IPS DF 6.9 (cell line): ENCODE results near the gene RAB11FIP2.

ENCODE experiments used
- DNase-seq: peaks from one replicate; pipeline ENCODE4 v3.0.0-alpha.2; 2013; ENCODE audit warnings: low read depth, low spot score
- H3K27ac ChIP-seq: one replicate; pipeline ENCODE4 v1.5.1; 2013; ENCODE audit warnings: low read length, control low read depth
- H3K27me3 ChIP-seq: 2 replicates; pipeline ENCODE4 v1.6.1; 2013; ENCODE audit warnings: mild to moderate bottlenecking, low read length; ENCODE audit not compliant: control insufficient read depth, insufficient read depth
- H3K36me3 ChIP-seq: 2 replicates; pipeline ENCODE4 v1.6.1; 2013; ENCODE audit warnings: low read length; ENCODE audit not compliant: control insufficient read depth, insufficient read depth
- H3K4me1 ChIP-seq: 2 replicates; pipeline ENCODE4 v1.6.1; 2013; ENCODE audit warnings: low read length; ENCODE audit not compliant: control insufficient read depth, insufficient read depth
- H3K4me3 ChIP-seq: 2 replicates; pipeline ENCODE4 v1.5.1; 2013; ENCODE audit warnings: mild to moderate bottlenecking, low read length
- H3K9me3 ChIP-seq: 2 replicates; pipeline ENCODE4 v1.6.1; 2013; ENCODE audit warnings: low read length, inconsistent platforms; ENCODE audit not compliant: control insufficient read depth, insufficient read depth
- WGBS: extraction: QIAGEN DNeasy Blood & Tissue Kit; methylation state at CpG from one replicate; pipeline ENCODE4 v1.1.7; 2013; ENCODE audit warnings: mixed read lengths, missing lambda C conversion rate; ENCODE audit not compliant: insufficient read length, insufficient coverage; 5-methylcytosine and 5-hydroxymethylcytosine counted together

The RAB11FIP2 gene

DNA sequence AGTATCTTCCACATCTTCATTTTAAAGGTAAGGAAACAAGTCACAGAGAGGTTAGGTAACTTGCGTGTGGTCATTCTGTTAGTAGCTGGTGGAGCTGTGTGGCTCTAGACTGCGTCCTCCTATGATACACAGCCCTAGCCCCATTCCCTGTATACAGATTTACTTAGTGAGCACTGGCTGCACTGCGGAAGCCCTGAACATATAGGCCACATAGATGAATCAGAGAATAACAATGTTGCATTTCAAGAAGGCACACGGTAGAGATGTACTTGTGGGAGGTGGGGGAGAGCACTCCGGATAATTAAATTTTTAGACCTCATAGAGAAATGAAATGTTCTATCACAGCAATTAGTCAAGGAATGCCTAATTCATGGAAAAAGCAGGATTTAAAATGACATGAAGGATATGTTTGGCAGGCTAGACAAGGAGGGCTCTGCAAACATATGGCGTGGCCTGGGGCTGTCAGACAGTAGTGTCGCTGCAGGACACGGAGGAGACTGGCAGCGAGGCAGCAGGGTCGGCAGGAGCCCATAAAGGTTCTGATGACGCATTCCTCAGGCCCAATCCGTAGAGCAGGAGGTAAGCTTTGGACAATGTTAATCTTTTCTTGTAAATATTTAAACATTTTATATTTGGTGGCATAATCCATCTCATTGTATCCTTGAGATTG is 29.5 kb downstream of the RAB11FIP2 start:
- Histone ChIP-seq H3K36me3 (no peaks in the 10 kb centered on the region), H3K27ac (no peak overlapping the region), H3K27me3 (no peaks in the 10 kb centered on the region), H3K9me3 (no peaks in the 10 kb centered on the region), H3K4me1 (no peaks in the 10 kb centered on the region), H3K4me3 (no peak overlapping the region)
- no CpG with 5 or more reads among the region's 12 CpGs for WGBS
- DNase-seq: no peak

DNA sequence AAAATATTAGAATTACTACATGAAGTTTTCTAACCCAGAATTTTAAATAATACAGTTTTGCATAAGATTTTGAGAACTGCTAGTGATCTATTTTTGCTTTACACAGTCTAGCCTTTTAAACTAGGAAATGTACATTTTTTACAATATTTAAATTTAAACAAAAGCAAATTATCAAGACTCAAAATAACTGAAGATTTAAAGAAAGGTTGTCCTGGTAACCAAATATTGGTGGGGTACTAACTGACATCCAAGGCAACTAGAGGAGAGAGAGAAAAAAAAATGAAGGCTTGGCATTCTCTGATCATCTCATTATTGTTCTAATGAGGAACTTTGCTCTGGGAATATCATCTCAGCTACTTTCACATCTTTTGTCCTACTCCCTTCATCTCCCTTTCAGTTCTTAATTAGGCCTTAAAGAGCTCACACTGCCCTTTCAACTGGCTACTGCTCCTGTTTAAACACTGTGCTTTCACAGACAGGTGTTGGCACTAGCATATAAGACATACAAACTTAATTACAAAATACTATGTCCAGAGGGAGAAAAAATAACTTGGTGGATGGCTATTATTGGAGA is 33.7 kb downstream of the RAB11FIP2 start:
- H3K4me1 ChIP-seq: no peaks in the 10 kb centered on the region
- H3K36me3 ChIP-seq: no peaks in the 10 kb centered on the region
- no peaks in the 10 kb centered on the region for H3K27me3 ChIP-seq
- DNase-seq: no peak
- no peak overlapping the region for H3K27ac ChIP-seq
- H3K4me3 ChIP-seq: no peak overlapping the region
- no peaks in the 10 kb centered on the region for H3K9me3 ChIP-seq

- no peaks in the 10 kb centered on the region for H3K27me3 ChIP-seq
- DNase-seq: no peak
- no peak overlapping the region for H3K4me3 ChIP-seq
- no peak overlapping the region for H3K27ac ChIP-seq
- no peaks in the 10 kb centered on the region for H3K4me1 ChIP-seq
- no CpG with 5 or more reads among the region's 3 CpGs for WGBS
- no peaks in the 10 kb centered on the region for H3K36me3 ChIP-seq
- H3K9me3 ChIP-seq: no peaks in the 10 kb centered on the region
Observed at GRCh38 chr10:118007773-118008172, 39.0 kb downstream of the RAB11FIP2 start.

DNA sequence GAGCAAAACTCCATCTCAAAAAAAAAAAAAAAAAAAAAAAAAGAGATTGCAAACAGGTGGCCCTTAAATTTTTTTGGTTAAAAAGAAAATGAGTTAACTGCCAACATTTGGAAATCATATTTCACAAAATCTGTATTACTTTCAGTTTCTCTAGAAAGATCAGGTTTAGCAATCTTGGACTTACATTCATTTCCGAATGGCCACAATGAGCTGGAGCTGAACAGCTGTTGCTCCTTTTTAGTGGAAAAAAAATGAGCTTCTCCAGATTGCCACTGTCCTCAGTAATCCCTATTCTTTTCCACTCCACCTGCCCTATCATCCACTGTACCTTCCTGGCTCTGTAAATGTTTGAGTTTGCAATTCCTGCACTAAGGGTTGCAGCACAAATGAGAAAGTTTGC is 43.6 kb downstream of the RAB11FIP2 start:
- DNase-seq: no peak
- Histone ChIP-seq H3K9me3 (no peaks in the 10 kb centered on the region), H3K4me3 (no peak overlapping the region), H3K4me1 (no peaks in the 10 kb centered on the region), H3K27me3 (no peaks in the 10 kb centered on the region), H3K36me3 (no peaks in the 10 kb centered on the region), H3K27ac (no peak overlapping the region)
- no CpG with 5 or more reads among the region's 1 CpG for WGBS

GRCh38 chr10:118002581-118002980 is 44.2 kb downstream of the RAB11FIP2 start:
- no CpG with 5 or more reads among the region's 6 CpGs for WGBS
- DNase-seq: no peak
- Histone ChIP-seq H3K27me3 (no peaks in the 10 kb centered on the region), H3K36me3 (no peaks in the 10 kb centered on the region), H3K4me3 (no peak overlapping the region), H3K4me1 (no peaks in the 10 kb centered on the region), H3K27ac (no peak overlapping the region), H3K9me3 (no peaks in the 10 kb centered on the region)

GRCh38 chr10:117997673-117998072 is 49.1 kb downstream of the RAB11FIP2 start:
- no peaks in the 10 kb centered on the region for H3K36me3 ChIP-seq
- H3K27me3 ChIP-seq: no peaks in the 10 kb centered on the region
- DNase-seq: no peak
- no CpG with 5 or more reads among the region's 1 CpG for WGBS
- H3K4me1 ChIP-seq: no peaks in the 10 kb centered on the region
- no peaks in the 10 kb centered on the region for H3K9me3 ChIP-seq
- no peak overlapping the region for H3K4me3 ChIP-seq
- no peak overlapping the region for H3K27ac ChIP-seq

GRCh38 chr10:117996709-117997108 is 50.0 kb downstream of the RAB11FIP2 start:
- H3K4me1 ChIP-seq: no peaks in the 10 kb centered on the region
- H3K27me3 ChIP-seq: no peaks in the 10 kb centered on the region
- no peaks in the 10 kb centered on the region for H3K36me3 ChIP-seq
- H3K4me3 ChIP-seq: no peak overlapping the region
- no peaks in the 10 kb centered on the region for H3K9me3 ChIP-seq
- H3K27ac ChIP-seq: no peak overlapping the region
- no peak for DNase-seq
- no CpG with 5 or more reads among the region's 1 CpG for WGBS

DNA sequence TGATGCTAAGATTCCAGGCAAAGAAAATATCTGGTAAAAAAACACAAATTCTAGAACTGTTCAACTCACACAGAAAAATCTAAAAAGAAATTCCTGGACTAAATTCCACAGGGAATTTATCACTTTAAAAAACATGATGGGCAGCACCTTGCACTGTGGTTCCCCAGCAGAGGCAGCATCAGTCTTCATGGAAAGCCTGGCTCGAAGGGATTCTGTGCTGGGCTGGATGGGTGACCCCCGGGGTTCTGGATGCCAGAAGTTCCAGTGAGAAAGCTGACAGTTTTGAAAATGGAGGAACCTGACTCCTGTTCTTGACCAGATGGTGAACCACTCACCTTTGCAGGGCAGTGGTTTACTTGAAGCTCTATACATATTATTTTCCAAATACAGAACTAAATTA is 52.0 kb downstream of the RAB11FIP2 start:
- no peak overlapping the region for H3K4me3 ChIP-seq
- no peak for DNase-seq
- no peaks in the 10 kb centered on the region for H3K9me3 ChIP-seq
- H3K27me3 ChIP-seq: no peaks in the 10 kb centered on the region
- H3K36me3 ChIP-seq: no peaks in the 10 kb centered on the region
- WGBS: no CpG with 5 or more reads among the region's 2 CpGs
- H3K27ac ChIP-seq: no peak overlapping the region
- no peaks in the 10 kb centered on the region for H3K4me1 ChIP-seq

DNA sequence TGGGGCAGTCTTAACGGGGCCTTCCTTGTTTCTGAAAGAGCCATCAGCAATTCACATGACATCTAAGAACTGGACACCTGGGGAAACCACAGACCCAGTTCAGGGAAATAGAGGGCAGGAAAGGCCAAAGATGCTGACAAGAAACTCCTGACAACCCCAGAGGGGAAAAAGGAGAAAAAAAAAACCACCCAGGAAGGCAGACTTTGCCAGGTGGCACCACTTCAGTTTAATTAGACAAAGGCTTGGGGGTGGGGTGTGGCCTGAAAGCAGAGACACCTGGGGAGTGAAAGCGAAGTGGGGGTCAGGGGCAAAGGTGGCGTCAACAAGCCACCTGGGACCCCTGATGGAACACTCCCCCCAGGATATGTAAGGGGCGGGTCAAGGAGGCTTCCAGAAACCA is 53.6 kb downstream of the RAB11FIP2 start:
- WGBS: no CpG with 5 or more reads among the region's 4 CpGs
- no peak for DNase-seq
- Histone ChIP-seq H3K4me1 (no peaks in the 10 kb centered on the region), H3K4me3 (no peak overlapping the region), H3K9me3 (no peaks in the 10 kb centered on the region), H3K27ac (no peak overlapping the region), H3K36me3 (no peaks in the 10 kb centered on the region), H3K27me3 (no peaks in the 10 kb centered on the region)

- H3K36me3 ChIP-seq: no peaks in the 10 kb centered on the region
- H3K4me1 ChIP-seq: no peaks in the 10 kb centered on the region
- H3K4me3 ChIP-seq: no peak overlapping the region
- no CpG with 5 or more reads among the region's 8 CpGs for WGBS
- DNase-seq: no peak
- no peak overlapping the region for H3K27ac ChIP-seq
- H3K9me3 ChIP-seq: no peaks in the 10 kb centered on the region
- H3K27me3 ChIP-seq: no peaks in the 10 kb centered on the region
Observed at GRCh38 chr10:117991701-117992100, 55.0 kb downstream of the RAB11FIP2 start.

GRCh38 chr10:117989962-117990361 is 56.8 kb downstream of the RAB11FIP2 start:
- DNase-seq: no peak
- no peaks in the 10 kb centered on the region for H3K27me3 ChIP-seq
- no CpG with 5 or more reads among the region's 4 CpGs for WGBS
- H3K4me3 ChIP-seq: no peak overlapping the region
- no peaks in the 10 kb centered on the region for H3K36me3 ChIP-seq
- no peak overlapping the region for H3K27ac ChIP-seq
- H3K4me1 ChIP-seq: no peaks in the 10 kb centered on the region; the same call in 1 of the 2 replicates
- no peaks in the 10 kb centered on the region for H3K9me3 ChIP-seq
